ENCODE results near the gene NHS. TPM values are rescaled to one million over a fixed set of nuclear protein-coding genes. Genes with fewer than 3 reads are reported as not detected.

The NHS gene
- total RNA-seq, 2 donors from 2014 or later: 3.0 to 4.3 TPM

- Histone ChIP-seq H3K27ac (peak overlapping the region; percentile 75), H3K9ac (ENCODE audit: low read depth in 2 of 2, low read length in 2 of 2) (peak overlapping the region; percentile 63 to 84), H3K27me3 (no peaks in the 10 kb centered on the region), H3K4me3 (peak overlapping the region; percentile 22), H3K9me3 (no peaks in the 10 kb centered on the region), H3K36me3 (no peaks in the 10 kb centered on the region), H3K4me1 (no peaks in the 10 kb centered on the region)
- TF ChIP-seq, protein P1, sequence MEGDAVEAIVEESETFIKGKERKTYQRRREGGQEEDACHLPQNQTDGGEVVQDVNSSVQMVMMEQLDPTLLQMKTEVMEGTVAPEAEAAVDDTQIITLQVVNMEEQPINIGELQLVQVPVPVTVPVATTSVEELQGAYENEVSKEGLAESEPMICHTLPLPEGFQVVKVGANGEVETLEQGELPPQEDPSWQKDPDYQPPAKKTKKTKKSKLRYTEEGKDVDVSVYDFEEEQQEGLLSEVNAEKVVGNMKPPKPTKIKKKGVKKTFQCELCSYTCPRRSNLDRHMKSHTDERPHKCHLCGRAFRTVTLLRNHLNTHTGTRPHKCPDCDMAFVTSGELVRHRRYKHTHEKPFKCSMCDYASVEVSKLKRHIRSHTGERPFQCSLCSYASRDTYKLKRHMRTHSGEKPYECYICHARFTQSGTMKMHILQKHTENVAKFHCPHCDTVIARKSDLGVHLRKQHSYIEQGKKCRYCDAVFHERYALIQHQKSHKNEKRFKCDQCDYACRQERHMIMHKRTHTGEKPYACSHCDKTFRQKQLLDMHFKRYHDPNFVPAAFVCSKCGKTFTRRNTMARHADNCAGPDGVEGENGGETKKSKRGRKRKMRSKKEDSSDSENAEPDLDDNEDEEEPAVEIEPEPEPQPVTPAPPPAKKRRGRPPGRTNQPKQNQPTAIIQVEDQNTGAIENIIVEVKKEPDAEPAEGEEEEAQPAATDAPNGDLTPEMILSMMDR (IDR thresholded peaks at IDR 0.05): no peak
- peak; percentile 55 for DNase-seq
- intact Hi-C loops (cut with DNase I): no loop called here
These were observed 363.1 kb downstream of the NHS start for GRCh38 chrX:17737986-17738713.

DNA sequence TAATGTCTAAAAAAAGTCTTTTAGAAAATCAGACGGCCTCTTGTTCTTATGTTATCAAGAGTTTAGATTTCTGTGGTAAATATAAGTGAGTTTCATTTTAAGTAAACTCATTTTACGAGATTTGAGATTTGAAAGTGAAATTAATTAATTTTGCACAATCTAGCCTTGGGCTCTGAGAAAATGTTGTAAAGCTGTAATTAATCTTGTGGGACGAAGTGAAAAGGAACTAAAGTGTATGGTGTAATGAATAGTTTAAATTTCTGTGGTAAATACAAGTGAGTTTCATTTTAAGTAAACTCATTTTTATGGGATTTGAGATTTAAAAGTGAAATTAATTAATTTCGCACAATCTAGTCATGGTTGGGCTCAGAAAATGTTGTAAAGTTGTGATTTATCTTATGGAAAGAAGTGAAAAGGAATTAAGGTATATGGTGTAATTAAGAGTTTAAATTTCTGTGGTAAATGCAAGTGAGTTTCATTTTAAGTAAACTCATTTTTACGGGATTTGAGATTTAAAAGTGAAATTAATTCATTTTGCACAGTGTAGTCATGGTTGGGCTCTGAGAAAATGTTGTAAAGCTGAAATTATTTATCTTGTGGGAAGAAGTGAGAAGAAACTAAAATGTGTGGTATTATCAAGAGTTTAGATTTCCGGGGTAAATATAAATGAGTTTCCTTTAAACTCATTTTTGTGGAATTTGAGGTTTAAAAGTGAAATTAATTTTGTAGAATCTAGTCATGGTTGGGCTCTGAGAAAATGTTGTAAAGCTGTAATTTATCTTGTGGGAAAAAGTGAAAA is 363.9 kb downstream of the NHS start:
- Histone ChIP-seq H3K27me3 (no peaks in the 10 kb centered on the region), H3K4me3 (peak overlapping the region; percentile 22), H3K27ac (peak overlapping the region; percentile 75), H3K9ac (ENCODE audit: low read depth in 2 of 2, low read length in 2 of 2) (peak overlapping the region; percentile 40 to 84), H3K36me3 (no peaks in the 10 kb centered on the region), H3K4me1 (no peaks in the 10 kb centered on the region), H3K9me3 (no peaks in the 10 kb centered on the region)
- TF ChIP-seq, protein P1 (IDR thresholded peaks at IDR 0.05): no peak
- intact Hi-C loops (cut with DNase I): no loop called here
- no peak for DNase-seq

DNA sequence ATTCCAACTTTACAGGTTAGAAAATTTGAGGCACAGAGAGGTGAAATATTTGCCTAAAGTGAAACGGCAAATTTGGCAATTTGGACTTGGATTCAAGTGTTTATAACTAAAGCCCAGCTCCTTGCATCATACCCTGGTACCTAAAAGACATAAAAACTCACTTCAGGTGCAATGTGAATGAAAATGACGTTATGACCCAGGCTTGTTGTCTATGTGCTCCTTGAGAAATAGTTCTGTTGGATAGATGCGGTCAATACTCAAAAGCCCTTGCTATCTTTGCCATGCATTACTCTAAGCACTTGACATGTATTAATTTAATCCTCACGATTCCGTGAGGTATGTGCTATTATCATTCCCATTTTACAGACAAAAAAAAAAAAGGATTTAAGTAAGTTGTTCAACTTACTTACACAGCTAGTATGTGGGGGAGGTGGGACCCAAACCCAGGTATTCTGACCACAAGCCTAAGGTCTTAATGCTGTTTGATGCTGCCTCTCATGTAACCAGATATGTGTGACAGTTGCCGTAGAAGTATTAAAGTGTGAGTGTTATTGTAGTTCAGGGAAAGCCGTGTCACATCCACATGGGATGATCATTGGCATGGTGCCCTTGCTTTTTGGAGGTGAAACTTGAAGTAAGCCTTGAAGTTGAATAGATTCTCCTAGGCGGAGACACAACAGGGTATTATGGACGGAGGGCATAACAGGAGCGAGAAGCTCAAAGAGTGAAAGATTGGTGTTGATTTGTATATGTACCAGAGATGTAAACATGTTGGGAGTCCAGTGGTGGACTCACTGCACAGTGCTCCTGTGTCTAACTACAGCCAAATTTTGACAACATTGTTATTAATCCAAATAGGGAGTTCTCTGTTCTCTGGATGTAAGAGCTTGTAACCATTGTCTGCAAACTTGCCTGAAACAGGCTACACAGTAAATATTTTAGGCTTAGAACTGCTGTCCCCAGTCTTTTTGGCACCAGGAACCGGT is 365.4 kb downstream of the NHS start:
- no peaks in the 10 kb centered on the region for H3K9me3 ChIP-seq
- H3K27ac ChIP-seq: no peak overlapping the region
- TF ChIP-seq, protein P1 (IDR thresholded peaks at IDR 0.05): no peak
- H3K36me3 ChIP-seq: no peaks in the 10 kb centered on the region
- H3K9ac ChIP-seq (ENCODE audit: low read depth in 2 of 2, low read length in 2 of 2): peak overlapping the region in 1 of 2 donors; percentile 22
- no peak overlapping the region for H3K4me3 ChIP-seq
- intact Hi-C loops (cut with DNase I): no loop called here
- no peaks in the 10 kb centered on the region for H3K4me1 ChIP-seq
- H3K27me3 ChIP-seq: no peaks in the 10 kb centered on the region
- DNase-seq: no peak

GRCh38 chrX:17741123-17741511 is 366.1 kb downstream of the NHS start:
- no peak overlapping the region for H3K4me3 ChIP-seq
- peak overlapping the region in 1 of 2 donors; percentile 22 for H3K9ac ChIP-seq (ENCODE audit: low read depth in 2 of 2, low read length in 2 of 2)
- no peaks in the 10 kb centered on the region for H3K27me3 ChIP-seq
- no peak overlapping the region for H3K27ac ChIP-seq
- H3K4me1 ChIP-seq: no peaks in the 10 kb centered on the region
- no peaks in the 10 kb centered on the region for H3K9me3 ChIP-seq
- no peaks in the 10 kb centered on the region for H3K36me3 ChIP-seq
- TF ChIP-seq, protein P1 (IDR thresholded peaks at IDR 0.05): no peak
- intact Hi-C loops (cut with DNase I): no loop called here
- peak; percentile 33 for DNase-seq

GRCh38 chrX:17743913-17744312 is 368.9 kb downstream of the NHS start:
- intact Hi-C loops (cut with DNase I): no loop called here
- Histone ChIP-seq H3K9ac (ENCODE audit: low read depth in 2 of 2, low read length in 2 of 2) (no peak overlapping the region), H3K27ac (no peak overlapping the region), H3K36me3 (no peaks in the 10 kb centered on the region), H3K9me3 (no peaks in the 10 kb centered on the region), H3K4me1 (no peaks in the 10 kb centered on the region), H3K4me3 (no peak overlapping the region), H3K27me3 (no peaks in the 10 kb centered on the region)
- DNase-seq: no peak
- TF ChIP-seq, protein P1 (IDR thresholded peaks at IDR 0.05): no peak

Measured in colonic mucosa (tissue), 4 donors.